Left hindlimb (tissue), 1 donor: Measurements from ENCODE around the gene TMEM100.
A peak's percentile ranks its signal among the peaks of the same experiment; 100 is the strongest.

Experiments used
- DNase-seq: peaks from one replicate; pipeline ENCODE4 v3.0.0-alpha.2; 2018

Gene TMEM100, protein sequence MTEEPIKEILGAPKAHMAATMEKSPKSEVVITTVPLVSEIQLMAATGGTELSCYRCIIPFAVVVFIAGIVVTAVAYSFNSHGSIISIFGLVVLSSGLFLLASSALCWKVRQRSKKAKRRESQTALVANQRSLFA

DNA sequence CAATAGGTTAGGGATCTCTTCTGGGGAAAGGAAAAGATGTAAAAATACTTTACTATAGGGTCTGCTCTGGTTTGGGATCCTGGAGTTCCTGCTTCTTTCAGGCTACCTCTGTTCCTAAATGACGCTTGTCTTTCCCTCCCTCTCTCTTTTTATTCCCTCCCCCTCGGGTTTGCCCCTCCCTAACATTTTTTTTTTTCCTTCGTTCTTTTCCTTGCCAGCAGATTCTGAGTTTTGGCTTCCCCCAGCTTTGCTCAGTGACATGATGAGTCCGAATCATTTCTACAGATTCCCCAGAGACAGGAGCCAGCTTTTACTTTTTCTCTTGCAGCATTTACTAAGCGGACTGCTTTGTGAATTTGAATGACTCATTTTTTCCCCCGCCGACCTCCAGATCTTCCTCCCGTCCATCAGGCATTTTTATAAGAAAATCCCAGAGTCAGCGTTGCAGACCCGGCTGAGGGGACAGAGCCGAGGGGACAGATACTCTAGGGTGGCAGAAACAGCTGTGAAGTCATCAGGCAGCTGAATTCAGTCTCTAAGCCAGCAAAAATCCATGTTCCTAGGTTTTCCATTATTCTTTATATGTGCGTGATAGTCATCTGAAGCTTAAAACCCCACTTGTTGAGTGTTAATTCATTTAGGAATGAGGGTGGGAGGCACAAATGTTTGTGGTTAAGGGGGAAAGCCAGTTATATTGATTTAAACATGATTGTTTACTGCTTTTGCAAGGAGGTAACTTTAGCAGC is at the start of gene TMEM100:
TSS of gene TMEM100 (minus strand) at position 123 of the 746 bp plus-strand sequence. CDS start 1,794 bp downstream, outside the sequence.
- peak; percentile 68 for DNase-seq

DNA sequence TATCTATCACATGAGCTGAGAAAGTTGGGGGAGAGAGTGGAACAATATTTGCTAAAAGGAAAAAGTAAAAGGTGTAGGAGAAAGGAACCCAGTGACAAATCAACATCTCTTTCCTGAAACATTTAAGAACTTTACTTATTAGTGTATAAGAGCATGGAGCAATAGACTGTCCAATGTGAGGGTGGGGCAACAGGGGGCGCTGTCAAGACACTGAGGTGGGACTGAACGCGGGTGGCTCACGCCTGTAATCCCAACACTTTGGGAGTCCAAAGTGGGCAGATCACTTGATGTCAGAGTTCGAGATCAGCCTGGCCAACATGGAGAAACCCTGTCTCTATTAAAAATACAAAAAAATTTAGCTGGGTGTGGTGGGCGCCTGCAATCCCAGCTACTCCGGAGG is 49.4 kb upstream of the TMEM100 start:
- DNase-seq, result no peak

DNA sequence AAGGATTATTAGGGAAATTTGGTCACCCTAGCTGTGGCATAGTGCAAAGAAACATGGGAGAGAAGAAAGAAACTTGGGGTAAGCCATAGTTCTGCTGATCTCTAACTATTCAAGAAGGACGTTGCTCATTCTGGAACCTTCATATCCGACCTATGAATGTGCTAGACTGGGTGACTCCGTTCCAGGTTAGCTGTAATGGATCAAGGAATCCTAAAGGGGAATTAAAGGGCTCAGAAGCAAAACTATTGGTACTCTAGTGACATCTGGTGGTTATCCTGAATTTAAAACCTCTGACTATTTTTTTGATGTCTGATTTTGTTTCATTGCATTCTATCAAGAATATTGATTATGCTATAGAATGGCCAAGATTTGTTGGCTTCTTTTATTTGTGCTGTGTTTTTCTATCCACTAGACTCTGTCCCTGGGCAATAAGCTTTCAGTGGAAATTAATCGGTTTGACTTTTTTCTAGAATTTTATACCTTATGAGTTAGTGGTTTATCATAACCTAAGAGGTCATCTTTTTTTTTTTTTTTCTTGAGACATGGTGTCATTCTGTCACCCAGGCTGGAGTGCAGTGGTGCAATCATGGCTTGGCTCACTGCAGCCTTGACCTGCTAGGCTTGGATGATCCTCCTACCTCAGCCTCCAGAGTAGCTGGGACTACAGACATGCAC is 47.7 kb upstream of the TMEM100 start:
- DNase-seq, result no peak

DNA sequence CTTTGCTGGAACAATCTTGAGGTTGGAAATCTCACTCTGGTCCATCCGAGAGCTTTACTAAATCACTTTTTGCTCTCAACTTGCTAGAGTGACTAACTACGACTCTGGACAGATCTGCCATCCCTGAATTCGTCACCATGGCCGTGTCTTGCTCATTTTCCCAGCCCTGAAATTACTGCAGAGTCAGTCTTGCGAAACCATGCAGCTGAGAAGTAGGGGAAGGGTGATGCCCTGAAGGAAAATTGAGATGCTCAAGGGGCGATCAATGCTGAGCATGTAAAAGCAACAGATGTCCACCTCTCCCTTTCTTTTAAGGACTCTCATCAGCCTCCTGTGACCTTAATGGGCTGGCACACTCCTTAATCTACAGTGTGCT is 46.9 kb upstream of the TMEM100 start:
- DNase-seq, result no peak

DNA sequence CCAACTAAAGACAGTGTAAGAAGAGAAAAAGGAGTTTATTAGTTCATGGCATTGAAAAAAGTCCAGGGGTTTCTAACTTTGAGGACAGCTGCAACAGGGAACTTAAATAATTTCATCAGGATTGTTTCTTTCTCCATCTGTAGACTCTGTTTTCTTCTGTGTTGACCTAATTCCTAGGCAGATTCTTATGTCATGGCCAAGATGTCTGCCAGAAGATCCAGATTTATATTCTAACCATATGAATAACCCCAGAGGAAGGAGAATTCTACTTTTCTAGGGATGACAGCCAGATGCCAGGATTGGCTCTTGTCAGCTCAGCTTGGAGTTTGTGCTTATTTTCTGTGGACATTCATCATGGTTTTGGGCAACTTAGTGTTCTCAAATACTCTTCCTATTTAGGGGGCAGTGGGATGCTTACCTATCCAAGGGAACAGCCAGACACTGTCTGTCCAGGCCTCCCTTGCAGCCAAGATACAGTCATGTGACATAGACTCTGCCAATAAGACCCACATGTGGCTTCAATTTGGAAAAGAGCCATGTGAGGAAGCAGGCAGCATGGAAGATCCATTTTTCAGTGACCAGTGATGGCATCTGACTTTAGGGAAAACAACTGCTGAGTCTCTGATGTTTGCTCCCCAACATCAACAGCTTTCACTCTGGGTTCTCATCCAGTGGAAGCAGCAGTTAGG is 46.4 kb upstream of the TMEM100 start:
- no peak for DNase-seq

GRCh38 chr17:55765472-55765871 is 42.8 kb upstream of the TMEM100 start:
- DNase-seq, result no peak

GRCh38 chr17:55764610-55765009 is 41.9 kb upstream of the TMEM100 start:
- DNase-seq, result no peak

DNA sequence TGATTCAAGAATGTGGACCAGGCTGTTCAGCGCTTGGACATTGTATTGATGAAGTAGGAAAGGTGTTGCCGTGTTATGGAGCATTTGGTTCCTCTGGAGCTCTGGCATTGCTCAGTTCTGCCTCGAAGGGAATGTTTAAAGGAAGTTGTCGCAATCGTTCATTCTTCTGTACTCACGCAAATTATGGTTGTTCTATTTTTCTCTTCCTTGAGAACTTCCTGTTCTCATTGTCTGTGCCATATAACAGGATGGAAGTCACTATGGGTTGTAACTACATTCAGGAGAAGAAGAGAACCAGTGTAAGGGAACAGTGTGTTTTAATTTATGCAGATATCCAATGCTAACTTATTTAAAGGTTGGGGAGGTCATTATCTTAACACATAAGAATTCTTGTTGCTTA is 41.2 kb upstream of the TMEM100 start:
- DNase-seq, result no peak

GRCh38 chr17:55762086-55762858 is 39.6 kb upstream of the TMEM100 start:
- DNase-seq, result no peak

DNA sequence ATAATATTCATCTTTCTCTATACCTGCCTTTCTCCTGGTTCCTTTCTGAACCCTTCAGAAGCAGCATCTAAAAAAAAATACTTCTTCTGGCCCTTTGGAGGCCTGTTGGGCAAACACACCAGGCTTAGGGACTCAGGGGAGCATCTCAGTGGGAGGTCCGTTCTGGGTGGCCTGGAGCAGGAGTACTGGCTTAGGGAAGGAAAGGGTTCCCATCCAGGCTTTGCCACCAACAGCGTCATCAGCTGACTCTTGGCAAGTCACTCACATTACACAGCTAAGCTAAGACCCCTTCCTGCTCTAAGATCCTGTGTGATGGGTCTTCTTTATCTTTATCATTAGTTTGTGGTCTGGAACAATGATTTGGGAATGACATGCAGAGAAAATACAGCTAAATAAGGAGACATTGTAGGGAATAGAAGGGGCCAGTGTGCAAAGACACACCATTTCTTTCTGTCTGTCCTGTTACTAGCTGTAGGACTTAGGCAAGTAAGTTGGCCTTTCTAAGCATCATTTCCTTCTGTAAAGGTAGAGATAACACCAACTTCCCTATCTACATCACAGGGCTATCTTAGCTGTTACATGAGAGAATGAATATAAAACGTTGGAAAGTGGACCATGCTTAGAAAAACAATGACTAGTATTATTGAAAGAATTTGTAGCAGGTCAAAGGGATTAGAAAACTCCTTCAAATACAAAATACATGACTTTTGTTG is 38.1 kb upstream of the TMEM100 start:
- no peak for DNase-seq

DNA sequence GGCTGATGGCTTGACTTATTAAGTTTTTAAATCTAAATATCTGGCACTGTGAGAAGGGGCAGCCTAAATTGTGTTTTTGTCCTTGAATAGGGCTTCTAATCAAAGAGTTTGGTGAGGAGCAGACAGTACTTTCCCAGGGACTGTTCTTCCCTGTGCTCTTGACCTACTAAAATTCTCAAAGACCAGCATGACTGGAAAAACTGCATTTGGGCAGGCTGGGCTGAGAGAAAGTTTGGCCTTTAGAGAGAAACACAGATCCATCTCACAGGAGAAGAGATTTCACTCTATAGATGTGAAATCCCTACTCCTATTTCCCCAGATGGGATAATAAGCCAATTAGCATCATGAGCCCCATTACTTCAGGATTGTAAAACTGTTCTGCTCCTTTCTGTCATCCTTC is 35.5 kb upstream of the TMEM100 start:
- DNase-seq, result no peak

DNA sequence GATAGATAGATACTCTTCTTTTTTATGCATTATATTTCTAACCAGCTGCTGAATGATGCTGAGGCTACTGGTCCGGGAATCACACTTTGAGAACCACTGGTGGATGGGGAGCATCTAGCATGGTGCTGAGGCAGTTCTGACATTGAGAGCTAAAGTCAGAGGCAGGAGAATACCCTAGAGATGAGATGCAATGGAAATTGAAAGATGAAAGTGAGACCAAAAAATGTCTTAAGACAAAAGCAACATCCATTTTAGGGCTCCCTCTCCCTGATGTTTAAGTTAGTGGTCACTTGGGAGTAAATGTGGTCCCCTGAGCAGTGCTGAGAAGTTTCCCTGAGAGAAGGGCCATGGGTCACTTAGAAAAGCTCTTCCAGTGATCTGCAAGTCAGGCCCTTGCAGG is 35.0 kb upstream of the TMEM100 start:
- DNase-seq, result no peak

- DNase-seq, result no peak
Observed at GRCh38 chr17:55756689-55757088, 34.0 kb upstream of the TMEM100 start.

DNA sequence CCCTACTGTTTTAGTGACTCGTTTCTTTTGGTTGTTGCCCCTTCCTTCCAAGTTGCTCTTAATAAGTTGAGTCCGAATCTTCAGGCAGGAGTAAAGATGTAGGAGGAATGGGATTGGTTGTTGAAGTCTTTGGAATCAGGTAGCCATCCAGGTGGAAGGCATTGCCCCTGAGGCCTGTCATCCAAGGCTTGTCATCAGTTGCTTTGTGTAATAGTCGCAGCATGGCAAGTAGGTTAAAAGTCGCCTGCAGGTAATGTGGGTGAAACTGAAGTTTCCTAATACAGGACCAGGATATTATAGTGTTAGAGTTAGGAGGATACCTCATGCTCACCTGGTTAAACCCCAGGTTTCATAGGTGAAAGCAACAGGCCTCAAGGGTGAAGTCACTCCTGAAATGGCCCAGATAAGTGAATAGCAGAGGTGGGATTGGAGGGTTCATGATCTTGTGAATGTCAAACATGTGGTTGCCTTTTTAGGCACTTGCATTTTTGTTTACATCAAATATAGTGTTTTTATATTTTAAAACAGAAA is 29.1 kb upstream of the TMEM100 start:
- DNase-seq, result no peak

DNA sequence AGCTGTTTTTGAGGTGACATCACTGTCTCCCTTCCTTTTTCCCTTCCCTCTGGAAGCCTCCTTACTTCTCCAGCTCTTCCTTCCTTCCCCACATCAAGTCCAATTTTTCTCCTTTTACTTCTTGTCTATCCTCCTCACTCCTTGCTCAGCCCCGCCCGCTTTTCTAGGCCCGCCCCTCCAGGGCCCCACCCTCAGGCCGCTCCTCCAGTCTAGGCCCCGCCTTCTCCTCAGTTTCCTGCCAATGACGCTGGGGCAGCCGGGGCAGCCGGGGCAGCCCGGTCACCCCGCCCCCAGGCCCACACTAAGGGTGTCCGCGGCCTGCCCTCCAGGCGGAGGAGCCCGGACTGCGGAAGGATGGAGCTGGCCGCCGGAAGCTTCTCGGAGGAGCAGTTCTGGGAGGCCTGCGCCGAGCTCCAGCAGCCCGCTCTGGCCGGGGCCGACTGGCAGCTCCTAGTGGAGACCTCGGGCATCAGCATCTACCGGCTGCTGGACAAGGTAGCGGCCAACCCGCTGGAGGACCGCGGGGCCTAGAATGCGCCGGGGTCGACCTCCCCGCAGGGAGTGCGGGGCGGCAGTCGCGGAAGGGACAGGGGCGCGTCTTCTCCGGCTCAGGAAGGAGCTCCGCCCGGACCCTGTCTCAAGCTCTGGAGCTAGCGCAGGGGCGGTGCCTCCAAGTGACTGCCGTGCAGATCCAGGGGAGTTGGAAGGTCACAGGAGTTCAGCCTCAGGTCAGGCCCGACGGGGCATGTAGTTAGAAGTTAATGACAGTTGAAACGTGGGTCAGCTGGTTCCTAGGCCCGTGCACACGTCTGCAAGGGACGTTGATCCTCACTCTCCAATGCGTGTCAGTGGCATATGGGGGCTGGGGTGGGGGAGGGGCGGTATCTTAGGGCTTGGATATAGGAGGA is 28.3 kb upstream of the TMEM100 start, which contains the start of gene PCTP:
TSS of gene PCTP (plus strand) at position 302 of the 908 bp plus-strand sequence. CDS start at position 355, 53 bp downstream.
- DNase-seq, result peak; percentile 95

GRCh38 chr17:55749985-55750384 is 27.3 kb upstream of the TMEM100 start:
- DNase-seq, result no peak

DNA sequence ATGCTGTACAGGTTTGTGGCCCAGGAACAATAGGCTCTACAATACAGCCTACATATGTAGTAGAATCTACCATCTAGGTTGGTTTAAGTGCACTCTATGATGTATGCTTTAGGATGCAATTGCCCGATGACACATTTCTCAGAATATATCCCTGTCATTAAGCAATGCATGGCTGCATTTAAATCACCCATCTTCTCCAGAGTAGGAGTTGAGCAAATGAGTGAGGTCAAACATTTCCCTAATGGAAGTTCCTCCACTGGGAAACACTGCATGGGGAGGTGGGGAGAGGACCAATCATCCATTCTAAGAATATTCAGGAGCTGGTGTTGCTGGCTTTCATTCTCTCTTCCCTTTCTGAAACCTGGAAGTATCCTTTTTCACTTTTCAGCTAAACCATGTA is 26.2 kb upstream of the TMEM100 start:
- DNase-seq, result no peak

- no peak for DNase-seq
Observed at GRCh38 chr17:55747209-55747608, 24.5 kb upstream of the TMEM100 start.

GRCh38 chr17:55746466-55746865 is 23.8 kb upstream of the TMEM100 start:
- DNase-seq, result no peak

- DNase-seq, result no peak
Observed at GRCh38 chr17:55745258-55745657, 22.6 kb upstream of the TMEM100 start.
